Heart left ventricle (tissue), 16 donors: ENCODE data around the gene HNF1B. TPM values are rescaled to one million over a fixed set of nuclear protein-coding genes. Genes with fewer than 3 reads are reported as not detected.

Source experiments
- ATAC-seq, 4 donors: fragments of 200-7000 bp; cut with Tn5 transposase; one replicate each; pipeline ENCODE4 v1.9.1; 2020 to 2022; ENCODE audit warnings: moderate library complexity in 4 of 4, mild to moderate bottlenecking in 3 of 4, moderate number of reproducible peaks in 1 of 4
- DNase-seq, 5 donors: peaks; one replicate each; pipeline ENCODE4 v3.0.0-alpha.2; 2020
- H3K27ac ChIP-seq, 12 donors: fragments of 200-600 bp; sonication (generic) in 4 of 12; one replicate each; pipeline versions ENCODE4 v1.5.0 to v1.8.0; 2016 to 2022; ENCODE audit warnings: mild to moderate bottlenecking in 2 of 12
- H3K27me3 ChIP-seq, 9 donors: fragments of 200-600 bp; sonication (generic) in 2 of 9; one replicate each; pipeline versions ENCODE4 v1.5.1 to v1.8.0; 2016 to 2022; ENCODE audit warnings: mild to moderate bottlenecking in 3 of 9
- H3K36me3 ChIP-seq, 9 donors: fragments of 200-600 bp; sonication (generic) in 2 of 9; one replicate each; pipeline versions ENCODE4 v1.5.0 to v1.8.0; 2018 to 2022; ENCODE audit warnings: mild to moderate bottlenecking in 2 of 9
- H3K4me1 ChIP-seq, 12 donors: fragments of 200-600 bp; sonication (generic) in 4 of 12; one replicate each; pipeline versions ENCODE4 v1.5.0 to v1.8.0; 2016 to 2022; ENCODE audit warnings: mild to moderate bottlenecking in 3 of 12
- H3K4me3 ChIP-seq, 12 donors: fragments of 200-600 bp; sonication (generic) in 4 of 12; one replicate each; pipeline versions ENCODE4 v1.5.0 to v1.8.0; 2017 to 2022; ENCODE audit warnings: mild to moderate bottlenecking in 9 of 12, moderate library complexity in 4 of 12
- H3K9me3 ChIP-seq, 12 donors: fragments of 200-600 bp; sonication (generic) in 4 of 12; one replicate each; pipeline versions ENCODE4 v1.5.0 to v1.8.0; 2016 to 2022; ENCODE audit warnings: mild to moderate bottlenecking in 1 of 12
- POLR2A ChIP-seq, 2 donors: fragments of 450-650 bp; IDR thresholded peaks; one replicate each; pipeline ENCODE4 v1.6.1; 2017; ENCODE audit warnings: antibody characterized with exemption in 2 of 2, mild to moderate bottlenecking in 2 of 2, moderate library complexity in 2 of 2
- WGBS, 4 donors: extraction: QIAGEN DNeasy Blood & Tissue Kit in 2 of 4; methylation state at CpG; one replicate each; pipeline versions ENCODE4 v1.1.5 to v1.1.7; 2013 to 2018; 5-methylcytosine and 5-hydroxymethylcytosine counted together
- intact Hi-C, 10 donors: fragments of 100-400 bp; cut with DNase I; formaldehyde crosslinking; loops; one replicate each; pipeline versions ENCODE4 v1.11.1 to v1.14.2; 2022
- polyA plus RNA-seq, 2 donors: library from polyadenylated mRNA; stranded (reverse); fragments of 200-250 nt; gene quantifications; one replicate each; pipeline ENCODE4 v1.2.3, GENCODE V29; 2013
- total RNA-seq, 9 donors: library from RNA; depleted of rRNA in 2 of 9; stranded (reverse); fragments of >200 nt in 2 of 9; fragmentation: NEBNext Ultra II Directional in 3 of 9; extraction: Animal tissue kit (Norgen Biotek cat#: 25700) in 3 of 9; gene quantifications; one replicate each; pipeline versions ENCODE4 v1.1.0 to v1.2.4, GENCODE V29; 2016 to 2023
- TF ChIP-seq, protein P1 (sequence below), 12 donors: fragments of 200-600 bp; sonication (generic) in 4 of 12; IDR thresholded peaks; one replicate each; pipeline versions ENCODE4 v1.5.0 to v1.8.0; 2018 to 2022; ENCODE audit warnings: antibody characterized with exemption in 12 of 12, mild to moderate bottlenecking in 5 of 12
- donor health status: ischemic (EF 13 %, LVEDD 7.1; RV severe dilation, severe dysfunction).
- donor health status: healthy with polysubstance abuse.
- donor health status: DM: no; HTN: yes; CAD: no.
- donor health status: DM: no; HTN: no; CAD: no.
- donor health status: ischemic (EF 25% LVEDD 6.9; RV normal size, moderate dysfunction).
- donor health status: ischemic (EF 25% LVEDD 5.7; RV mildly dilated, moderate dysfunction).
- donor health status: healthy.
- donor health status: DM: yes; HTN: yes; CAD: no.
- donor health status: ischemic (EF 35%, LVEDD 5.7; RV mildly dilated, moderate dysfunction).
- donor health status: nonischemic (EF 11% LVEDD 7.7; RV severe dilation, severe dysfunction).
- donor health status: DM: yes; HTN: yes; CAD: no.
- donor health status: PGD.
- donor health status: ischemic (EF 29% LVEDD 5.4; RV normal size, mild dysfunction).
- donor health status: nonischemic (EF 23%, LVEDD 6.1; RV moderate dilation, normal function).

HNF1B gene
- total and polyA plus RNA-seq, 11 donors: not detected

DNA sequence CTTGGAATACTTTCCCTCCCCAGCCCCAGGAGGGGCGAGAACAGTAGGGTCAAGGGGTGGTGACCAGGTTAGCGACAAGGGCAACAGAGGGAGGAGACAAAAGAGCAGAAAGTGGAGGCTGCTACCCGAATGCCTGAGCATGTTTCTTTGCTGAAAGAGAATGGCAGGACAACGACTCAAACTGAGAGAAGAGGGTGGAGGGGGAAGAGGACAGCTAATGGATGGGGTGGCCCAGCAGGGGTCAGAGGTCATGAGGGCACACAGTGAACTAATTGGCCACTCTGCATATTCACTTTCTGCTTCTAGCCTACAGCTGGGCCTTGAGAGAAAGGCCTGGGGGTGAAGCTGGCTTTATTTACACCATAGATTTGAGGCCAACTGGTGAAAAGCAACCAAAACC, 82.5 kb downstream of the HNF1B start:
- H3K4me3 ChIP-seq: no peak overlapping the region
- no peaks in the 10 kb centered on the region for H3K9me3 ChIP-seq
- no peak overlapping the region for H3K27ac ChIP-seq
- WGBS, 4 donors: 49 to 60% (median 55%) methylated on average over 4 of the region's 4 CpGs
- ATAC-seq (no peak), DNase-seq (no peak)
- TF ChIP-seq, protein P1, sequence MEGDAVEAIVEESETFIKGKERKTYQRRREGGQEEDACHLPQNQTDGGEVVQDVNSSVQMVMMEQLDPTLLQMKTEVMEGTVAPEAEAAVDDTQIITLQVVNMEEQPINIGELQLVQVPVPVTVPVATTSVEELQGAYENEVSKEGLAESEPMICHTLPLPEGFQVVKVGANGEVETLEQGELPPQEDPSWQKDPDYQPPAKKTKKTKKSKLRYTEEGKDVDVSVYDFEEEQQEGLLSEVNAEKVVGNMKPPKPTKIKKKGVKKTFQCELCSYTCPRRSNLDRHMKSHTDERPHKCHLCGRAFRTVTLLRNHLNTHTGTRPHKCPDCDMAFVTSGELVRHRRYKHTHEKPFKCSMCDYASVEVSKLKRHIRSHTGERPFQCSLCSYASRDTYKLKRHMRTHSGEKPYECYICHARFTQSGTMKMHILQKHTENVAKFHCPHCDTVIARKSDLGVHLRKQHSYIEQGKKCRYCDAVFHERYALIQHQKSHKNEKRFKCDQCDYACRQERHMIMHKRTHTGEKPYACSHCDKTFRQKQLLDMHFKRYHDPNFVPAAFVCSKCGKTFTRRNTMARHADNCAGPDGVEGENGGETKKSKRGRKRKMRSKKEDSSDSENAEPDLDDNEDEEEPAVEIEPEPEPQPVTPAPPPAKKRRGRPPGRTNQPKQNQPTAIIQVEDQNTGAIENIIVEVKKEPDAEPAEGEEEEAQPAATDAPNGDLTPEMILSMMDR (IDR thresholded peaks at IDR 0.05): no peak
- no peak for TF ChIP-seq POLR2A (IDR thresholded peaks at IDR 0.05)
- no peaks in the 10 kb centered on the region for H3K4me1 ChIP-seq
- intact Hi-C loops: no loop called here
- H3K27me3 ChIP-seq: peaks cover 0 to 4% (median 0%) of the 10 kb centered on the region in 9 donors
- H3K36me3 ChIP-seq: no peaks in the 10 kb centered on the region

DNA sequence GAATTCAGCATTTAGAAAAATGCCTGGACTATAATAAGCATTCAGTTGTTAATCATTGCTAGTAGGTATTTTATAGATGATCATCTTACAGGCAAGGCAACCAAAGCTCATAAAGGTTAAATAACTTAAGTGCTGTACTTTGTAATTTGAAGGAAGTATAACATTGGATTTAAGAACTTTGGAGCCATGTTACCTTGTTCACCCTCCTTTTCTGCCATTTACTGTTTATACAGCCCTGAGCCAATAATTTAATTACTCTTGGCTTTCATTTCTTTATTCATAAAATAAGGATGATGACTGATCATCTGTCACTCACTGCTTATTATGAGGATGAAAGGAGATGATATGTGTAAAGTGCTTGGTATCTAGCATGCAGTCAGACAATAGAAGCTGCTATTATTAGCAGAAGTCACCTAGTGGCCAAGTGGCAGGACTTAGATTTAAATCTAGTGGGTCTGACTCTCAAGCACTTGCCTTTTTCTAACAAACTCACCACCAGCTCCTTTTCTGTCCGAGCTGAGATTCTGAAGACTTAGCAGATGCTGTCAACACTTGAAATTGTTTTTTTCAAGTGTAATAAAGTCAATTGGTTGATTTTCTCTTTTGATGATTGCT, 83.4 kb downstream of the HNF1B start:
- no peaks in the 10 kb centered on the region for H3K36me3 ChIP-seq
- ATAC-seq (no peak), DNase-seq (no peak)
- TF ChIP-seq, protein P1 (IDR thresholded peaks at IDR 0.05): no peak
- no peak for TF ChIP-seq POLR2A (IDR thresholded peaks at IDR 0.05)
- H3K27me3 ChIP-seq: peaks cover 0 to 7% (median 0%) of the 10 kb centered on the region in 9 donors
- intact Hi-C loops: no loop called here
- H3K9me3 ChIP-seq: no peaks in the 10 kb centered on the region
- 37 to 49% (median 45%) methylated on average over 1 of the region's 1 CpG for WGBS, 4 donors
- no peaks in the 10 kb centered on the region for H3K4me1 ChIP-seq
- H3K4me3 ChIP-seq: no peak overlapping the region
- no peak overlapping the region for H3K27ac ChIP-seq

DNA sequence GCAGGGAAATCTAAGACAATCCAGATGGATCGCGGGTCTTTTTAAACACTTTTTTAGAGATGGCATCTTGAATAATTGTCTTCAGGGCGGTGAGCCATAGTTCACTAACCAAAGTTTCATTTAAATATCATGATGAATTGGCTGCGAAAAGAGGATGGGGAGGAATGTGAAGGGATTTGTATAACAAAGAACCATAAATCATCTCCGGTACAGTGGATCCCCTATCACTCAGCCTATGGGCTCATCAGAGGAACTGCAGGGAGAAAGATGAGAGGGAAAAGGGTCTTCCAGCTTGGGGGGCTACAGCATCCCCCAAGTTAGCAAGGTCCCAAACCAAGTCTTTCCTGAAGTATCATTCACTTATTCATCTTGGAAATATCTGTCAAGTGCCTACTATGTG, 84.9 kb downstream of the HNF1B start:
- H3K4me1 ChIP-seq: no peaks in the 10 kb centered on the region
- DNase-seq: no peak
- TF ChIP-seq, protein P1 (IDR thresholded peaks at IDR 0.05): no peak
- no peak for TF ChIP-seq POLR2A (IDR thresholded peaks at IDR 0.05)
- intact Hi-C loops: loop anchor here in 4 of 10 donors (5.0 to 10.0 kb wide), 3 partner anchors 107 to 155 kb away; no protein-coding TSS in a partner anchor
- H3K4me3 ChIP-seq: no peak overlapping the region
- no peak overlapping the region for H3K27ac ChIP-seq
- peaks cover 0 to 5% (median 0%) of the 10 kb centered on the region in 9 donors for H3K27me3 ChIP-seq
- no peak for ATAC-seq
- 80 to 84% (median 82%) methylated on average over 5 of the region's 5 CpGs for WGBS, 4 donors
- H3K9me3 ChIP-seq: no peaks in the 10 kb centered on the region
- no peaks in the 10 kb centered on the region for H3K36me3 ChIP-seq

DNA sequence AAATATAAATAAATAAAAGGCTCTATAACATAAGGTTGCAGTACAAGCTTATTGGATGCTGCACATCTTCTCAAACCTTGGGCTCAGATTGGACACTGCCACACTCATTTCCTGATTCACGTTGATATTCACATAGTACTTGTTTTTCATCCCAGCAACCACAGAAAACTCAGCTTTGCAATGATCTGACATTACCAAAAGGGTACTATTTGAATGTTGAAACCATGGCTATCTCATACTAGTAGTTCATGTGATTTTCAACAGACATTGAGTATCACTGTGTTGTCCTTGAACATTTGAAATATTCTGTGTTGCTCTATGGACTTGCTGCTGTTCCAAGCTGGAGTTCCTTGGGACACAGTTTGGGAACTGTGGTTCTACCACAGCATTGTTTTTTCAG, 87.7 kb downstream of the HNF1B start:
- DNase-seq: no peak
- Histone ChIP-seq H3K27ac (no peak overlapping the region), H3K36me3 (no peaks in the 10 kb centered on the region), H3K27me3 (peaks cover 0 to 12% (median 0%) of the 10 kb centered on the region in 9 donors), H3K4me1 (no peaks in the 10 kb centered on the region), H3K4me3 (no peak overlapping the region), H3K9me3 (no peaks in the 10 kb centered on the region)
- 67 to 78% (median 71%) methylated on average over 1 of the region's 1 CpG for WGBS, 4 donors
- TF ChIP-seq POLR2A (IDR thresholded peaks at IDR 0.05): no peak
- TF ChIP-seq, protein P1 (IDR thresholded peaks at IDR 0.05): no peak
- no peak for ATAC-seq
- intact Hi-C loops: loop anchor here in 4 of 10 donors (5.0 to 10.0 kb wide), 3 partner anchors 110 to 158 kb away; no protein-coding TSS in a partner anchor
